Bone marrow (tissue), 2 donors: Measurements from ENCODE around the gene PGS1.

Experiments
- DNase-seq, 2 donors: peaks; one replicate each; lab custom pipeline; 2025; lab: John Stamatoyannopoulos, UW

PGS1 gene

GRCh38 chr17:78408476-78409050 is 30.1 kb downstream of the PGS1 start:
- DNase-seq, result no peak

GRCh38 chr17:78409191-78409928 is 30.9 kb downstream of the PGS1 start:
- no peak for DNase-seq

DNA sequence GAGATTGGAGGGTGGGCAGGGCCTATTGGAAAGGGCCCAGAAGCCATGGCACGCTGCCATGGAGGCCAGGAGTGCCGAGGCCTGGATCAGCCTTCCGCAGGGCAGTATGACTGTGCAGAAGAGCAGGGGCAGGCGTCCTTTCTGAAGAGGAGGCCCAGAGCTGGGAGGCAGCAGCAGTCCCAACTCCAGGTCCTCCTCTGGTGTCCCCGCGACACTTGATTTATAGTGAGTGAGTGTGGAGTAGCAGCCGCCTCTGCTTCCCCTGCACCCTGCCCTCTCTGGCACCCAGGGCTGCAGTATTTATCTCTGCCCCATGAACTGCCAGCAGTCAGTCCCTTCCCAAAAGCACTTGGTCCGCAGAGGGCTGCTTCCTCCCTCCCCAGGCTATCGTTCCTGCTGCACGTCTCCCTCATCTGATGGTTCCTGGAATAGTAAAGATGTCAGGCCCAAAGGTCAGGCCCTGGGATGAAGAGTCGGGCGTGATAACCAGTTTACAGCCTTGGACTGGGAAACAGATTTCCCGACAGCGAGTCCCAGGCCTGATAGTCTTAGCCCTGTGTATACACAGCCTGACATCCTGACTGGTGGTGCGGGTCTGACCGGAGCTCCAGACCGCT is 32.9 kb downstream of the PGS1 start:
- no peak for DNase-seq

GRCh38 chr17:78412403-78412802 is 34.0 kb downstream of the PGS1 start:
- DNase-seq, result peak in 1 of 2 donors; percentile 54

DNA sequence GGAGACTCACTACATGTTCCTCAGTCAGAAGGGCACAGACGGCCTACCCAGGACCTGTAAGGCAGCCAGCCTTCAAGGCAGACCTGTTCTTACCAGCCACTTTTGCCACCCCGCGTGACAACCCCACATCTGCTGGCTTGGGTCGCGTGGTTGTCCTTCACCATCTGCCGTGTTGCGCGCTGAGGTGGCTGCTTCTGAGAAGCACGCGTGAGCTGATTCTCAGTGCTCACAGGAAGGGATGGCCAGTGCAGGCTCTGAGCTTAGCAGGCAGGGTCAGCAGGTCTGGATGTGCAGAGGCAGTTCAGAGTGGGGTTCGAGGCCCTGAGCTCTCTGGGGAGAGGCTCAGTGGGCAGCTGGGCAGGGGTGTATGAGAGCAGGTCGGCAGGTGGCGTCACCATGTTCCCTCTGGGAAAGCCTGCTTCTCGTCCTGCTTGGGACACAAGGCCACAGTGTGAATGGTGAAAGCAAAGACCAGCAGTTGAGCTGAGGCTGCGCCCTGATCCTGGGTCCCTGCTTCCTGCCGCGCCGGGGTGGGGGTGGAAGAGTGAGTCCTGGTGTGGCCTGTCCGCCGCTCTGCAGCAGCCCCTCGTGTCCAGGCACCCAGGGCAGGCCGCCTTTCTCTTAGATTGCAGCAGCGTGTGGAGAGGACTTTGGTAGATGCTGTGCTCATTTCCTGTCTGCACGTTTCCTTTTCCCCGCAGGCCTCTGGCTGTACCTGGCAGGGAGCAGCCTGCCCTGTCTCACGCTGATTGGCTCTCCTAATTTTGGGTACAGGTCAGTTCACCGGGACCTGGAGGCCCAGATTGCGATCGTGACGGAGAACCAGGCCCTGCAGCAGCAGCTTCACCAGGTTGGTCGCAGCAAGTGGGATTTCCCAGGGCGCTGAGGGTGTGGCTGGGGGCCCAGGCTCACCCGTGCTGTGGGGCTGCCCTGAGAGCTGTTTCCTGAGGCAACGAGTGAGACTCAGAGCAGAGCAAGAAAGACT is 36.0 kb downstream of the PGS1 start:
- DNase-seq, result no peak

DNA sequence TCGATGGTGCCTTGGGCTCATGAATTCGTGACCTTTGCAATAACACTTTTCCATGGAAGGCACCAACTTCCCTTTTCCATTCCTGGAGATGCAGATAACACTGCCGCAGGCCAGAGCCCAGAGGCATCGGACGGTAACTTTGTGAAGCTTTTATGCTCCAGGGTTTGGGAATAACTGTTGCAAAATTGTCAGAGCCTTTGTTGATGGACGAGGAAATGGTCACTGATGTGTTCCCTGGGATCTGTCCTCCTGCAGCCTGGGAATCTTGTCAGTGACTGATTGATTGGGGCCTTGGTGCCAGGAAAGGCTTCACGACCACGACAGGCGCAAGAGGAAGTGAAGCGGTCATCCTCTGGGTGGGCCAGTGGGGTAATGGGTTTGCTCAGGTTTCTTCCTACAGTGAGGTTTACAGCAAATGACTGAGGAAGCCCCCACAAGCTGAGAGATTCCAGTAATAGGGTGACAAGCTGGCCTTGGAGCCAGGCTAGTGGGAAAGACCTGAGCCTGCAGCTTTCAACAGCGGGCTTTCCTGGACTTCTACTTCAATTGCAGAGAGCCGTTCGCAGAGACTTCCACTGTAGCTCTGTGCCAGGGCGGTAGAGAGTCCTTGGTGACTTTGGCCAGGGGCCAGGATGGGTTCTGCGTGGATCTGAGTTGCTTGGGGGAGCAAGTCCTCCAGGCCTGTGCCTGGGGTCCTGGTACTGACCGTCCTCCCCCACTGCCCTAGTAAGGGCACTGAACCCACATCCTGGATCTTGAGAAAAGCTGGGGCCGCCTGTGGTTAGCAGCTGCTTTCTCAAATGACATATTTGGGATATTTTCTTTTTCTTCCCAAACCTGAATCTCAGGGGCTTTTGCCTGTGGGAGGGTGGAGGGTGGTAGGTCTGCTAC is 37.6 kb downstream of the PGS1 start:
- no peak for DNase-seq

GRCh38 chr17:78416791-78417530 is 38.5 kb downstream of the PGS1 start:
- DNase-seq, result peak in 1 of 2 donors; percentile 43

GRCh38 chr17:78417531-78417909 is 39.1 kb downstream of the PGS1 start:
- DNase-seq, result no peak

- no peak for DNase-seq
Measured at GRCh38 chr17:78418326-78419026, 40.0 kb downstream of the PGS1 start.

DNA sequence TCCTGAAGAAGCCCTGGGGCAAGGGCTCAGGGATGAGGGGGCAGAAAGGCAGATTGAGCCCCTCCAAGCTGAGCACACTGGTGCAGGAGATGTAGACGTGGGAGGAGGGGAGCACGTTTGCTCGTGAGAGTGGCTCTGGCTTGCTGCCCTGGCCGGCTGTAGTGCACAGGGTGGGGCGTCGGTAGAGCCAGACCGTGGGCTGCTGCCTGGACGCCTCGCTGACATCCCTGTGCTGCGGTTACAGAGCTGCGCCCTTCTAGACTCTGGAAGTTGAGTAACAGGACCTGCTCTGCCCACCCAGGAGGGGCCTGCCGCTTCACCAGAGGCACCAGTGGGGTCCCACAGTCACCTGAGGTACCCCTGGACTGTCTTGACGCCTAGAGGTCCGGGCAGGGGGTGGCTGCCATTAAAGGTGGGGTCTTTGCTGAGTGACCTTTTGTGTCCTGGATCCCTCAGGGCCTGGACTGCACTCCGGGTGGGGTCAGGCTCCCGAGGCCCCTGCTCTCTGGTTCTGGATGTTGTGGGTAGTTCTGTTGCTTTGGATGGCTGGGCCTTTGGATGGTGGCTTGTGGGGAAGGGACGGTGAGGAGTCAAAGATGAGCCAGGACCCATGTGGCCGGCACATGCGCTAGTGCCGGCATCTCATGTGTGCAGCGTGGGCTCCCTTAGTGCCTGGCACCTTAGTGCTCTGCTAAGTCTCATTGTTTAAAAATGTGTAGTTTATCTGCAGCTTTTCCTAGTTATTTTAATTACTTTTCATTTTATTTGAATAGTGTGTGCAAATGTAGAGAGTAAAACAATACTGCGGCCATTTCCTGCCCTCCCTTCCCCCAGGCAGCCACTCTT is 41.7 kb downstream of the PGS1 start:
- DNase-seq, result no peak

DNA sequence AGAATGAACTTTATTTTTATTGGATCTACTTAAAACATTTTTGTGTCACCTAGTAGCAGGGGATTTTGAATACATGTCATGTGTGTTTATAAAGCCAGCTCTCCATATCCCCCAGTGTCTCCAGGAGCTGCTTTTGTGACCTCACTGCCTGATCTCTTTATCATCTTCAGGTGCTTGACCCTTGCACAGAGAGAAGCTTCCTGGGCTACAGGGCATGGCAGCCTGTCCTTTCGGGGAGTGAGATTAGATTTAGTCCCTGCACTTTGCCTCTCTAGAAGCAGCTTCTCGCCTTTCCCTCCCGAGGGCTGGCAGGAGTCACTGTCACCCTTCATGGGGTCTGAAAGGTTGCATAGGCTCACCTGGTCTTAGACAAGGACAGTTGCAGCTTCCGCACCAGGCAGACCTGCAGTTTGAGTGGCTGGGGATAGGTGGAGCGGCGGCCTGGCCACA is 42.7 kb downstream of the PGS1 start:
- no peak for DNase-seq

DNA sequence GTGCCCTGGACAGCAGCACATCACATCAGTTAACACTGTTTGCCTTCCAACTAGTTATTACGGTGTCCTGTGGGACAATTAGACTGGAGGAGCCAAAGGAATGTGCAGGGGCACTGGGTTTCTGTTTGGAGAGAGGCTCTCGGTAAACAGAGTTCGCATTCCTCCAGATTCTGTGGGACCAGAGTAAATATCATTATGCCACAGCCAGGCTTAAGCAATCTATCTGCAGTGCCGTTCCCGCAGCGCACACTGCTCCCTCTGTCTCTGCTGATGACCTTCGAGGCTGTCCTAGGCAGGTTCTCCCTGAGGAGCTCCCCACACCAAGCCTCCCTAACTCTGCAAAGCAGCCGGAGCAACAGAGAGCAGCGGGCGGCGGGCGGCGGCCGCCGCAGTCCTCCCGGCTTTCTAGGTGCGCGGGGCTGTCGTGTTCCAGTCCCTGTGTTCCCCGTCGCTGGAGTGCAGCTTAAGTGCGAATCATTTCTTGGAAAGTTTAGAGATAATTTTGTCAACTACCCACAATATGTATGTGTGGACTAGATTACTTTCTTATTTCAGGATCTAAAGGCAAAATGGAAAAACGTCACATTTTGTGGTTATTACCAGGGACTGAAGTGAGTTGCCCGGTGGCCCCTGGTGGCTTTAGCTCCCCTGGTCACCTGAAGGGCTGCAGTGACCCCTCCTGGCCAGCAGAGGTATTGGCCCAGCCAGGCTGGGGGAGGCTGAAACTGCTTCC is 43.3 kb downstream of the PGS1 start:
- peak; percentile 16 to 19 for DNase-seq

- DNase-seq, result no peak
Measured at GRCh38 chr17:78422267-78422605, 43.8 kb downstream of the PGS1 start.

- no peak for DNase-seq
Measured at GRCh38 chr17:78422872-78423588, 44.6 kb downstream of the PGS1 start.

DNA sequence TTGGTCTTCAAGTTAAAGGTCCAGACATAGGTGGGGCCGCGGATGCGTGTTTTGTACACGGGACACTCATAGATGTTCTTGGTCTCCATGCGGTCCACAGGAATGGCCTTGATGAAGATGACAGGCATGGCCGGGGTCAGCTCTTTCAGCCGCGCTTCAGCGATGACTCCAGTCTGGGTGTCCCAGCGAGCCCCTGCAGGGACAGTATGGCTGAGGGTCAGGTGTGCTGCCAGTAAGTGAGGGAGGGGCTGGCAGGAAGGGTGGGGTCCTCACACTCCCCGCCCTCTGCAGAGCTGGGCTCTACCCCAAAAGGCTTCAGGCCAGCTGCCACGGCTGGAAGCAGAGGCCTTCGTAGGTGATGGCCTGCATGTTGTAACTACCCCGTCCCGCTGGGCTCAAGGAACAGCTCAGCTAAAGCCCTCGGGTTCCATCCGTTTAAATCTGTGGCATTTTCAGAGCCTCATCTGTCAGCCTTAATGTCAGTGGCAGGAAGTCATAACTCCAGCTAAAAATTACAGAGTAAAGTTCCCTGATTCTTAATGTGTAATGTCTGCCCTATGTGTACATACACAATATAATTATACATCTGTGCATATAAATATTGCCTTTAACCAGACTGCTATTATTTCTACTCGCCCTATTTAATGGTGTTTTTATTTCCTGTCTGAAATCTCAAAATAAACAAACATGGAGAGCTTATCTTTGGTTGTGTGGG is 45.7 kb downstream of the PGS1 start:
- DNase-seq, result no peak

DNA sequence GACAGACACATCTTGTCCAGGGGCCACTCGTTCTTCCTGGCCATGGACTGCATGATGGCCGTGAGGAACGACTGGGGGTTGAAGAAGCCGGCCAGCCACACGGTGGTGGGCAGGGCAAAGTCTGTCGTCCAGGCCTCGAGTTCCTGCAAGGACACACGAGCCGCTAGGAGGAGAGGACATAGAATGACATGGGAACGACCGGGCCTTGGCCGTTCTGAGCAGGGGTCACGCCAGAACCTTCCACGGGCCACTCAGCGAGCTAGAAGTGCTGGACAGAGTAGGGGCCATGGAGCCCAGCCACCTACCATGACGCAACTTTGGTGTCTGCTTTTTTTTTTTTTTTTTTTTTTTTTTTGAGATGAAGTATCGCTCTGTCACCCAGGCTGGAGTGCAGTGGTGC is 47.0 kb downstream of the PGS1 start:
- DNase-seq, result no peak

DNA sequence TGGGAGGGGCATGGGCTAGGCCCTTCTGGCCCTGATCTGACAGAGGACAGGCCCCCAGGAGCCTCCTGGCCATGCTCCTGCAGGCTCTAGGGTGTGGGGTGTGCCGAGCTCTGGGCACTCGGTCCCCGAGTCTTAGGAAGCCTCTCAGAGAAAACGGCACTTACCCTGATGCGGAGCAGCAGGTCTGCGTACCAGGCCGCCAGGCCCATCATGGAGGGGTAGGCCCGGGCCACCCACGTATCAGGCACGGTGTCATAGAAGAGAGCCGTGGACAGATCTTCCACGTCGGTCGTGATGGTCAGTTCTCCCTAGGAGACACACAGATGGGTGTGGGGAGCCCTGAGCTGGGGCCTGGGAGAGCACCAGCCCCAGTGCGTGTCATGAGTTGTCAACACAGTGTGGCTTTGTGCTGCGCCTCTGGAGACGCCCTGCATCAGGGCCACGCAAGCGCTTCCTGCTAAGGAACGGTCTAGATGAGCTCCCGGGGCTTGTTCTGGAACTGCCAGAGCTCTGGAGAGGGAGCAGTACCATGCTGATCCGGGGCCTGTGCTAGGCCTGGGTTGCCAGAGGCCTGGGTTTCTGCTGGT is 47.9 kb downstream of the PGS1 start:
- DNase-seq, result no peak
